Activated CD4-positive, alpha-beta T cell treated with anti-CD3 and anti-CD28 coated beads, Interleukin-2, amount 10 ng/mL, durations not matched to agents 24 days and 14 days (primary cell): ENCODE results near the gene RUNDC3A. TPM values are rescaled to one million over a fixed set of nuclear protein-coding genes. Genes with fewer than 3 reads are reported as not detected.

Experiments used
- total RNA-seq: library from RNA; stranded (reverse); gene quantifications from 2 replicates; pipeline ENCODE4 v1.2.3, GENCODE V29; 2022

RUNDC3A gene
- total RNA-seq, 1 donor from 2014 or later = 0.42 TPM

Other genes with a start within 250 kb of the RUNDC3A start
- 101 and 107 TPM in 2 replicates for gene LSM12, start 241.9 kb upstream of the RUNDC3A start, total RNA-seq
- 33.3 and 34.1 TPM in 2 replicates for gene G6PC3, start 237.9 kb upstream of the RUNDC3A start, total RNA-seq
- 16.1 and 17.7 TPM in 2 replicates for gene HDAC5, start 185.0 kb upstream of the RUNDC3A start, total RNA-seq
- gene HROB, start 166.7 kb upstream of the RUNDC3A start, total RNA-seq = 23.8 and 24.5 TPM in 2 replicates
- gene ASB16, start 137.9 kb upstream of the RUNDC3A start, total RNA-seq = 0.09 and 0.78 TPM in 2 replicates
- gene TMUB2, start 121.6 kb upstream of the RUNDC3A start, total RNA-seq = 16.1 and 19.0 TPM in 2 replicates
- 105 and 118 TPM in 2 replicates for gene ATXN7L3, start 108.7 kb upstream of the RUNDC3A start, total RNA-seq
- 193 and 195 TPM in 2 replicates for gene UBTF, start 88.9 kb upstream of the RUNDC3A start, total RNA-seq
- not detected in 2 replicates for gene SLC4A1, start 40.5 kb upstream of the RUNDC3A start, total RNA-seq
- 172 TPM in 2 replicates for gene SLC25A39, start 16.2 kb downstream of the RUNDC3A start, total RNA-seq
- 33.0 and 34.6 TPM in 2 replicates for gene GRN, start 36.7 kb downstream of the RUNDC3A start, total RNA-seq
- gene FAM171A2, start 55.3 kb downstream of the RUNDC3A start, total RNA-seq = 0.21 and 0.26 TPM in 2 replicates
- gene ITGA2B, start 81.0 kb downstream of the RUNDC3A start, total RNA-seq = 0.65 and 0.85 TPM in 2 replicates
- gene GPATCH8, start 194.8 kb downstream of the RUNDC3A start, total RNA-seq = 43.6 and 46.4 TPM in 2 replicates
- gene FZD2, start 248.9 kb downstream of the RUNDC3A start, total RNA-seq = not detected in 2 replicates